ENCODE data around the gene LIPC.

- no peak for TF ChIP-seq ZNF8 (CRISPR knock-in tag; IDR thresholded peaks at IDR 0.05)
- no peak for TF ChIP-seq CSDC2 (CRISPR knock-in tag; IDR thresholded peaks at IDR 0.05)
- TF ChIP-seq RARB (CRISPR knock-in tag; IDR thresholded peaks at IDR 0.05): no peak
- no peak for TF ChIP-seq PATZ1 (CRISPR knock-in tag; IDR thresholded peaks at IDR 0.05; ENCODE audit: borderline replicate concordance)
- TF ChIP-seq GLIS3 (CRISPR knock-in tag; IDR thresholded peaks at IDR 0.05): no peak
- no peak for TF ChIP-seq TSHZ2 (CRISPR knock-in tag; IDR thresholded peaks at IDR 0.05)
- TF ChIP-seq ZFP30 (CRISPR knock-in tag; IDR thresholded peaks at IDR 0.05): no peak
- TF ChIP-seq ZNF565 (CRISPR knock-in tag; conservative IDR thresholded peaks at IDR 0.05; ENCODE audit: low read depth): no peak
- TF ChIP-seq ISL1 (CRISPR knock-in tag; IDR thresholded peaks at IDR 0.05): no peak
These were observed 47.9 kb upstream of the LIPC start for GRCh38 chr15:58383876-58384275.

Measured in SK-N-SH treated with all-trans-retinoic acid at 6 μM for 48 hours (cell line).